Endothelial cell of umbilical vein (primary cell): ENCODE data around the gene IRF2.

Experiments
- FOS ChIP-seq: IDR thresholded peaks from 2 replicates; pipeline ENCODE4 v1.6.1; 2011; ENCODE audit warnings: mild to moderate bottlenecking, low read length, moderate library complexity, borderline replicate concordance; ENCODE audit not compliant: insufficient read depth
- POLR2A ChIP-seq: IDR thresholded peaks from 2 replicates; pipeline ENCODE4 v1.6.1; 2012; ENCODE audit warnings: low read depth, mild to moderate bottlenecking, control low read depth, low read length
- POLR2AphosphoS5 ChIP-seq: IDR thresholded peaks from 2 replicates; pipeline ENCODE4 v1.6.1; 2012; ENCODE audit warnings: low read depth, mild to moderate bottlenecking, control low read depth, low read length, moderate library complexity; ENCODE audit not compliant: insufficient read depth
- TF ChIP-seq, protein P1 (sequence below), 2 donors: IDR thresholded peaks; 1 replicate in 1 of 2; 2 replicates in 1 of 2; pipeline ENCODE4 v1.5.1; 2011; ENCODE audit warnings: low read length in 2 of 2, mild to moderate bottlenecking in 2 of 2, moderate library complexity in 2 of 2, control low read depth in 1 of 2, inconsistent platforms in 1 of 2, low read depth in 1 of 2; ENCODE audit not compliant: insufficient read depth in 1 of 2; ENCODE audit errors: extremely low read depth in 1 of 2
- TF ChIP-seq, protein P2 (sequence below): IDR thresholded peaks from 2 replicates; pipeline ENCODE4 v1.6.1; 2011; ENCODE audit not compliant: insufficient read depth, insufficient read length

DNA sequence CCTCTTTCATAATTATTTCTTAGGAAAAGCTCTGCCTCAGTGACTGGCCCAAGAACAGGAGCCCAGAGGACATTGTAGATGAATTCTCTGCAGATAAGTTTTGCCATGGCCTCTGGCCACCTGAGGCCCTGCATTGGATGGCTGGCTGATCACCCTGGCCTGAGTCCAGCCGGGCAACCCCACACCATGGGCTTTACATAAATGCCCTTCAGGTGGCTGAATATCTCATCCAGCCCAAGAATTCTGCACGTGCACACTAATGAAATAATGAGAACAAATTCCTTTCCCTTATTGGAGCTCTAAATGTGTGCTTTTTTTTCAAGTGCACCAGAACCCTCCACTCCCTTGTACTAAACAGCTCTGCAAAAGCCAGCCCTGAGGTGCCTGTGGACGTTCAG is 65.7 kb downstream of the IRF2 start:
- TF ChIP-seq FOS (no peak), POLR2A (no peak), POLR2AphosphoS5 (no peak)
- TF ChIP-seq, protein P1, sequence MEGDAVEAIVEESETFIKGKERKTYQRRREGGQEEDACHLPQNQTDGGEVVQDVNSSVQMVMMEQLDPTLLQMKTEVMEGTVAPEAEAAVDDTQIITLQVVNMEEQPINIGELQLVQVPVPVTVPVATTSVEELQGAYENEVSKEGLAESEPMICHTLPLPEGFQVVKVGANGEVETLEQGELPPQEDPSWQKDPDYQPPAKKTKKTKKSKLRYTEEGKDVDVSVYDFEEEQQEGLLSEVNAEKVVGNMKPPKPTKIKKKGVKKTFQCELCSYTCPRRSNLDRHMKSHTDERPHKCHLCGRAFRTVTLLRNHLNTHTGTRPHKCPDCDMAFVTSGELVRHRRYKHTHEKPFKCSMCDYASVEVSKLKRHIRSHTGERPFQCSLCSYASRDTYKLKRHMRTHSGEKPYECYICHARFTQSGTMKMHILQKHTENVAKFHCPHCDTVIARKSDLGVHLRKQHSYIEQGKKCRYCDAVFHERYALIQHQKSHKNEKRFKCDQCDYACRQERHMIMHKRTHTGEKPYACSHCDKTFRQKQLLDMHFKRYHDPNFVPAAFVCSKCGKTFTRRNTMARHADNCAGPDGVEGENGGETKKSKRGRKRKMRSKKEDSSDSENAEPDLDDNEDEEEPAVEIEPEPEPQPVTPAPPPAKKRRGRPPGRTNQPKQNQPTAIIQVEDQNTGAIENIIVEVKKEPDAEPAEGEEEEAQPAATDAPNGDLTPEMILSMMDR (IDR thresholded peaks at IDR 0.05; ENCODE audit: extremely low read depth in 1 of 2, insufficient read depth in 1 of 2, low read depth in 1 of 2, low read length in 2 of 2): no peak
- TF ChIP-seq, protein P2, sequence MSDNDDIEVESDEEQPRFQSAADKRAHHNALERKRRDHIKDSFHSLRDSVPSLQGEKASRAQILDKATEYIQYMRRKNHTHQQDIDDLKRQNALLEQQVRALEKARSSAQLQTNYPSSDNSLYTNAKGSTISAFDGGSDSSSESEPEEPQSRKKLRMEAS: no peak
